Measurements from ENCODE around the gene SIN3A.
A peak's percentile ranks its signal among the peaks of the same experiment; 100 is the strongest.

The SIN3A gene

DNA sequence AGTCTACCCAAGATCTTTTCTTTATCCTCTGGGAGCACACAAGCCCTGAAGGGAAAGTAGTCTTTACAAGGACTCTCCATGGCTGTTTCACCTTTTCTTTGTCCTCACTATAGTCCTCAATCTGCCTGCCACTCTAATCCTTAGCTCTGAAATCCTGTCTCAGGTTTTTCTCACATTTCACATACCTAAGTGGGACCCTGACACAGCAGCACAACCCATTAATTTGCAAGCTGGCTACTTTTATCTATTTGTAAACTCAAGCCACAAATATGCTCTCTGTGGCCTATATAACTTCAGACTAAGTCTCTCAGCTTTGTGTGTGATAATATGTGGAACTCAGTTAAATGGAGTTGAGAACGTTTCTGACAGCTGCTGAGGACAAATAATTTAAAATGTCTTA lies 19.8 kb downstream of the SIN3A start:
- in situ Hi-C loops (cut with HindIII; ENCODE audit: low sequenced_read_pairs) = no loop called here
- H3K4me3 ChIP-seq (ENCODE audit: low read depth, low read length) = no peak overlapping the region
- TF ChIP-seq CTCF (IDR thresholded peaks at IDR 0.05; ENCODE audit: low read depth, low read length, missing control alignments) = no peak
- DNase-seq (ENCODE audit: low read depth) = no peak

DNA sequence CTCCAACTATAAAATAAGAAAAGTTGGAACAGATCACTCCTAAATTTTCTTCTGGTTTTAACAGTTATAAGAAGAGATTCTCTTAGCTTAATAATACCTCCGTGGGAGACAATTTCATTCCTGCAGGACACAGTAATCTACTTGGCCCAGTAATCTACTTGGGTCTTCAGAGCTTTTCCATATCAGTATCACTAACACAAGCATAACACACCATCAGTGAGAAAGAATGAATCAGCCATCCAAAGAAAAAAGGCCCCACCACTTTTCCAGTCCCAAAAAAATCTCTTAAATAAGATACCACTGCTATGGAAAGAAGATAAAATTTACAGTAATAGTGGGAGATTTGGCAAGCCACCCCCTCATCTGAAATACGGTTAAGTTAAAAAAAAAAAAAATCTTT lies 20.2 kb downstream of the SIN3A start:
- in situ Hi-C loops (cut with HindIII; ENCODE audit: low sequenced_read_pairs) = no loop called here
- TF ChIP-seq CTCF (IDR thresholded peaks at IDR 0.05; ENCODE audit: low read depth, low read length, missing control alignments) = no peak
- H3K4me3 ChIP-seq (ENCODE audit: low read depth, low read length) = no peak overlapping the region
- no peak for DNase-seq (ENCODE audit: low read depth)

DNA sequence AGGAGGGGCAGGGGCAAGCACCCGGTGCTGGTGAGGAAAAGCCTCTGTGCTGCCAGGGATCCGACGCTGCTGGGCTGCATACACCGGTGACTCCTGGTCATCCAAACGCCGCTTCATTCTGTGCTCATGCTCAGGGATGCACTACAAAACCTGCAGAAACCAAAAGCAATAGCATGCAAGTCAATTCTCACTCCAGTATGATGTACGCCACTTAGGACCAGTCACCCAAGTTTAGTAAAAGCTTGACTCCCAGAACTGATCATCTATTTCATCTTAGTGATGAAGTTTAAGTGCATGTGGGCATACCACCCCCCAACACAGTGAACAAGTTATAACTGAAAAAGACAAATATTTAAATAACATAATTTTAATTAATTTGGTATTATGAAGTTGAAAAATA lies 21.2 kb downstream of the SIN3A start:
- in situ Hi-C loops (cut with HindIII; ENCODE audit: low sequenced_read_pairs) = no loop called here
- TF ChIP-seq CTCF (IDR thresholded peaks at IDR 0.05; ENCODE audit: low read depth, low read length, missing control alignments) = no peak
- H3K4me3 ChIP-seq (ENCODE audit: low read depth, low read length) = no peak overlapping the region
- DNase-seq (ENCODE audit: low read depth) = no peak

GRCh38 chr15:75428152-75428551 lies 23.3 kb downstream of the SIN3A start:
- in situ Hi-C loops (cut with HindIII; ENCODE audit: low sequenced_read_pairs) = no loop called here
- no peak for TF ChIP-seq CTCF (IDR thresholded peaks at IDR 0.05; ENCODE audit: low read depth, low read length, missing control alignments)
- H3K4me3 ChIP-seq (ENCODE audit: low read depth, low read length) = no peak overlapping the region
- DNase-seq (ENCODE audit: low read depth) = no peak

- in situ Hi-C loops (cut with HindIII; ENCODE audit: low sequenced_read_pairs) = no loop called here
- no peak for DNase-seq (ENCODE audit: low read depth)
- TF ChIP-seq CTCF (IDR thresholded peaks at IDR 0.05; ENCODE audit: low read depth, low read length, missing control alignments) = no peak
- H3K4me3 ChIP-seq (ENCODE audit: low read depth, low read length) = no peak overlapping the region
Measured at GRCh38 chr15:75425966-75426500, 25.5 kb downstream of the SIN3A start.

DNA sequence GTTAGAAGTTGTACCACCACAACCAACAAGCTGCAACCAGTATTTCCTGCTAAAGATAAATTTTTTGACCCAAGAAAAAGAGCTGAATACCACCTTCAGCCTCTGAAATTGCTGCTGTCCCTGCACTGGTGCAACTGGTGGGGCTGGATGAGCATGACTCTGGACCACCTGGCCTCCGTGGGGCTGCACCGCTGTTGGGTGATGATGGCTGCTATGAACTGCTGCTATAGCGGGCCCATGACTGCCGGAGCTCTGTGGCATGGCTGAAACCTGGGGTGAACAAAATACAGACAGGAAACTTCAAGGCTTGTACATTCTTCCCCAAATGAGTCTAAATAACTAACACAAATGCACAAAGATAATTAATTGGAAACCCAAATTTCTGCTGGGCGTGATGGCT lies 28.9 kb downstream of the SIN3A start:
- TF ChIP-seq CTCF (IDR thresholded peaks at IDR 0.05; ENCODE audit: low read depth, low read length, missing control alignments) = no peak
- H3K4me3 ChIP-seq (ENCODE audit: low read depth, low read length) = no peak overlapping the region
- no peak for DNase-seq (ENCODE audit: low read depth)
- in situ Hi-C loops (cut with HindIII; ENCODE audit: low sequenced_read_pairs) = no loop called here

GRCh38 chr15:75420698-75421097 lies 30.8 kb downstream of the SIN3A start:
- peak; percentile 13 for DNase-seq (ENCODE audit: low read depth)
- in situ Hi-C loops (cut with HindIII; ENCODE audit: low sequenced_read_pairs) = no loop called here
- no peak overlapping the region for H3K4me3 ChIP-seq (ENCODE audit: low read depth, low read length)
- TF ChIP-seq CTCF (IDR thresholded peaks at IDR 0.05; ENCODE audit: low read depth, low read length, missing control alignments) = no peak
